ENCODE data around the gene FAM219A.

Gene FAM219A

GRCh38 chr9:34413231-34413852 lies 45.0 kb downstream of the FAM219A start:
- no peak for DNase-seq (ENCODE audit: low spot score)
- in situ Hi-C loops (cut with MboI; ENCODE audit: low pct_unique_long_range_greater_than_20kb, low sequenced_read_pairs, unreplicated experiment) = no loop called here
- no peak for TF ChIP-seq CTCF (IDR thresholded peaks at IDR 0.05; ENCODE audit: extremely low read depth, insufficient read depth, missing control alignments)

GRCh38 chr9:34412336-34412735 lies 46.0 kb downstream of the FAM219A start:
- in situ Hi-C loops (cut with MboI; ENCODE audit: low pct_unique_long_range_greater_than_20kb, low sequenced_read_pairs, unreplicated experiment) = no loop called here
- no peak for TF ChIP-seq CTCF (IDR thresholded peaks at IDR 0.05; ENCODE audit: extremely low read depth, insufficient read depth, missing control alignments)

GRCh38 chr9:34409154-34409553 lies 49.2 kb downstream of the FAM219A start:
- DNase-seq (ENCODE audit: low spot score) = no peak
- in situ Hi-C loops (cut with MboI; ENCODE audit: low pct_unique_long_range_greater_than_20kb, low sequenced_read_pairs, unreplicated experiment) = no loop called here
- TF ChIP-seq CTCF (IDR thresholded peaks at IDR 0.05; ENCODE audit: extremely low read depth, insufficient read depth, missing control alignments) = no peak

More at GRCh38 chr9:34412336-34412735, 46.0 kb downstream of the FAM219A start:
- DNase-seq (ENCODE audit: low spot score) = no peak

- in situ Hi-C loops (cut with MboI; ENCODE audit: low pct_unique_long_range_greater_than_20kb, low sequenced_read_pairs, unreplicated experiment) = no loop called here
- DNase-seq (ENCODE audit: low spot score) = no peak
- no peak for TF ChIP-seq CTCF (IDR thresholded peaks at IDR 0.05; ENCODE audit: extremely low read depth, insufficient read depth, missing control alignments)
Measured at GRCh38 chr9:34408173-34408572, 50.2 kb downstream of the FAM219A start.

- no peak for TF ChIP-seq CTCF (IDR thresholded peaks at IDR 0.05; ENCODE audit: extremely low read depth, insufficient read depth, missing control alignments)
- no peak for DNase-seq (ENCODE audit: low spot score)
- in situ Hi-C loops (cut with MboI; ENCODE audit: low pct_unique_long_range_greater_than_20kb, low sequenced_read_pairs, unreplicated experiment) = no loop called here
Measured at GRCh38 chr9:34406219-34406618, 52.2 kb downstream of the FAM219A start.

DNA sequence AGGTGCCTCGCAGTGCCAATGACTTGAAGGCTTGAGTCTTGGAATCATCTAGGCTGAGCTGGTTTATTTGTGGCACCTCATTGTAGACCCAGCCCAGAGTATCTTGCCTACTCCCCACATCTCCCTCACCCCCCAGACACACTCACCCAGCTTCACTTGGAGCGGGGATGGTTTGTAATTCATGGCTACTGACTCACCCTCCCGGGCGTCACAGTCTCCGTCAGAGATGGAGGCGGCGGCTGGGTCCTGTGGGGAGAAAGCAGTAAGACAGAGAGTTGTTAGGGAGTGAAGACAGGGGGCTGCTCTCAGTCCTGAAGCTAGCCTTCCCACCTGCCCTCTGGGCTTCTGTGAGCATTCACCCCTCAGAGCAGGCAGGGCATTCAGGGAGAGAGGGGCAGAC lies 52.7 kb downstream of the FAM219A start:
- TF ChIP-seq CTCF (IDR thresholded peaks at IDR 0.05; ENCODE audit: extremely low read depth, insufficient read depth, missing control alignments) = no peak
- no peak for DNase-seq (ENCODE audit: low spot score)
- in situ Hi-C loops (cut with MboI; ENCODE audit: low pct_unique_long_range_greater_than_20kb, low sequenced_read_pairs, unreplicated experiment) = no loop called here

All from GM13977 (cell line).